Cardiac fibroblast (primary cell): Measurements from ENCODE around the gene HK2.

ENCODE experiments used
- DNase-seq, 2 donors: peaks; one replicate each; pipeline versions ENCODE4 v3.0.0 to v3.0.0-alpha.2; 2010; ENCODE audit warnings: low read depth in 2 of 2
- H3K4me3 ChIP-seq, 2 donors: replicated peaks in 1 of 2; 1 replicate in 1 of 2; 2 replicates in 1 of 2; pipeline ENCODE4 v1.5.1; 2011; ENCODE audit warnings: low read depth in 2 of 2, low read length in 2 of 2, mild to moderate bottlenecking in 2 of 2, moderate library complexity in 1 of 2
- TF ChIP-seq, protein P1 (sequence below): IDR thresholded peaks from one replicate; pipeline ENCODE4 v1.5.1; 2011; ENCODE audit warnings: low read depth, mild to moderate bottlenecking, low read length, inconsistent platforms

HK2 gene

DNA sequence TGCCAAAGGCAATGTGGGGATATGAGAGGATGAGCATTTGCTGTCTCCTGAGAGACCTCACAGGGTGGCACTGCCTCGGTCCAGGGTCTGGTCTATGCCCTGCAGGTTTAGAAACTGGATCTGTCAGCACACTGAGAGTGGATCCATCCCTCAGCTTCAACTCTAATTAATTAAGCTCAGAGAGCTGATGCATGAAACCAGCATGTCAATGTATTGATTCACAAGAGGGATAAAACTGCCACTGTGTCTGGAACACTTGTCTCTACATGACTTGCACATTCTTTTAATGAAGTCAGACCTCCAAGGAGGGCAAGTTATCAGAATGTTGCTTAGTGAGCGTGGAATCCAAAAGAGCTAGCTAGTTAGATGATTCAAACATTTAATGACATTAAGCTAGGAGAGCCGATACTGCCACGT lies 102.1 kb downstream of the HK2 start:
- TF ChIP-seq, protein P1, sequence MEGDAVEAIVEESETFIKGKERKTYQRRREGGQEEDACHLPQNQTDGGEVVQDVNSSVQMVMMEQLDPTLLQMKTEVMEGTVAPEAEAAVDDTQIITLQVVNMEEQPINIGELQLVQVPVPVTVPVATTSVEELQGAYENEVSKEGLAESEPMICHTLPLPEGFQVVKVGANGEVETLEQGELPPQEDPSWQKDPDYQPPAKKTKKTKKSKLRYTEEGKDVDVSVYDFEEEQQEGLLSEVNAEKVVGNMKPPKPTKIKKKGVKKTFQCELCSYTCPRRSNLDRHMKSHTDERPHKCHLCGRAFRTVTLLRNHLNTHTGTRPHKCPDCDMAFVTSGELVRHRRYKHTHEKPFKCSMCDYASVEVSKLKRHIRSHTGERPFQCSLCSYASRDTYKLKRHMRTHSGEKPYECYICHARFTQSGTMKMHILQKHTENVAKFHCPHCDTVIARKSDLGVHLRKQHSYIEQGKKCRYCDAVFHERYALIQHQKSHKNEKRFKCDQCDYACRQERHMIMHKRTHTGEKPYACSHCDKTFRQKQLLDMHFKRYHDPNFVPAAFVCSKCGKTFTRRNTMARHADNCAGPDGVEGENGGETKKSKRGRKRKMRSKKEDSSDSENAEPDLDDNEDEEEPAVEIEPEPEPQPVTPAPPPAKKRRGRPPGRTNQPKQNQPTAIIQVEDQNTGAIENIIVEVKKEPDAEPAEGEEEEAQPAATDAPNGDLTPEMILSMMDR = no peak
- H3K4me3 ChIP-seq = no peak overlapping the region
- DNase-seq = no peak

GRCh38 chr2:74937221-74937880 lies 103.4 kb downstream of the HK2 start:
- TF ChIP-seq, protein P1 = no peak
- no peak for DNase-seq
- H3K4me3 ChIP-seq = no peak overlapping the region

DNA sequence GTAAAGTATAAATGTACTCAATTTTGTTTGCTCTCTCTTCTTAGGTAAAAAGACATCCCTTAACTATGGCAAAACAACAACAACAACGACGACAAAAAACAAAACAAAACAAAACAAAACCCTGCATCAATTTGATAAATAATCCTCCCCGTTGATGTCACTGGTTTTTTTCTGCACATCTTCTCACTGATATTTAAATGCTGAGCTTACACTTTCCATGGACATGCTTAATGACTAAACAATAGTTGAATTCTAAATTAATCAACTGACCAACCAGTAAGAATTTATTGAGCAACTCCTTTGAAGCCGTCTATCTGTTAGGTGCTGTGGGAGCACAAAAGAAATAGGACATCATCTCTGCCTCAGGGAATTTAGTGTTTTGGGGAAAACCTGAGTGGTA lies 104.3 kb downstream of the HK2 start:
- no peak for DNase-seq
- TF ChIP-seq, protein P1 = no peak
- H3K4me3 ChIP-seq = no peak overlapping the region

- TF ChIP-seq, protein P1 = no peak
- no peak overlapping the region for H3K4me3 ChIP-seq
- DNase-seq = no peak
Measured at GRCh38 chr2:74939919-74940812, 106.2 kb downstream of the HK2 start.

GRCh38 chr2:74941284-74941683 lies 107.4 kb downstream of the HK2 start:
- no peak for DNase-seq
- no peak overlapping the region for H3K4me3 ChIP-seq
- TF ChIP-seq, protein P1 = no peak

DNA sequence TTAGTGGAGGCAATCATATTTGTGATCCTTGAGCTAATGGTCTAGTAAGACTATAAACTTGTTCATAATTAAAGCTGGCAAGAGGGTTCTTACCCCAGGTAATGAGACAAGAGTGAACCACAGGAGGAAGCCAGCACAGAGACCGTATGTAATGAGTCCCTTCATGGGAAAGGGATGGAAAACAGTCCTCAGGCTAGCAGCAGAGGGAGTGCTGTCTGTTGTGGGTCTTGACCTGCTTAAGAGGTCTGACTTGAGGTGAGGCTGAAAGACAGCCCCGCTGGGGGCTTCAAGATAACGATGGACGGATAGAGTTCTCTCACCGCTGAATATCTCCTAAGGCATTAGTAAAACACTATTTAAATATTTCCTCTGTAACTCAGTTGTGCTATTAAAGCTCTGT lies 108.3 kb downstream of the HK2 start:
- no peak overlapping the region for H3K4me3 ChIP-seq
- TF ChIP-seq, protein P1 = no peak
- DNase-seq = no peak
